Measurements from ENCODE around the gene MTUS2.

The MTUS2 gene

DNA sequence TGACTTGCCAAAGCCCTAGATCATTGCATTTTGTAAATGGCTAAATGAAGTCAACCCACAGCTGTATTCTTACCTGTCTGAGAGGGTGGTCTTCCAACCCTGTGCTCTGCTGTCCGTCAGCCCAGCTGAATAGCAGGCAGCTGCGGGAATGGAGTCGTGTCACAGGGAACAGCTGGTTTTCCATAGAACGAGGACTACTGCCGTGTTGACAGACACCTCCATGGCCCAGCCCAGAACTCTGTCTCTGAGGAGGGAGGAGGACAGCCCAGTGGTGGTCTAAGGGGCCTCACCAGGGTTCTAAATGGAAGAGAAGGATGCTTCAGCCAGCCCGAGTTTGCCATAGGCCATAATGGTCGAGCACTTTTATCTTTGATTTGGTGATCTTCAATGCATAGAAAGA is 664.7 kb downstream of the MTUS2 start:
- no peak for DNase-seq (ENCODE audit: low read depth)

GRCh38 chr13:29486551-29486950 is 666.4 kb downstream of the MTUS2 start:
- no peak for DNase-seq (ENCODE audit: low read depth)

GRCh38 chr13:29487466-29488454 is 667.6 kb downstream of the MTUS2 start:
- no peak for DNase-seq (ENCODE audit: low read depth)

DNA sequence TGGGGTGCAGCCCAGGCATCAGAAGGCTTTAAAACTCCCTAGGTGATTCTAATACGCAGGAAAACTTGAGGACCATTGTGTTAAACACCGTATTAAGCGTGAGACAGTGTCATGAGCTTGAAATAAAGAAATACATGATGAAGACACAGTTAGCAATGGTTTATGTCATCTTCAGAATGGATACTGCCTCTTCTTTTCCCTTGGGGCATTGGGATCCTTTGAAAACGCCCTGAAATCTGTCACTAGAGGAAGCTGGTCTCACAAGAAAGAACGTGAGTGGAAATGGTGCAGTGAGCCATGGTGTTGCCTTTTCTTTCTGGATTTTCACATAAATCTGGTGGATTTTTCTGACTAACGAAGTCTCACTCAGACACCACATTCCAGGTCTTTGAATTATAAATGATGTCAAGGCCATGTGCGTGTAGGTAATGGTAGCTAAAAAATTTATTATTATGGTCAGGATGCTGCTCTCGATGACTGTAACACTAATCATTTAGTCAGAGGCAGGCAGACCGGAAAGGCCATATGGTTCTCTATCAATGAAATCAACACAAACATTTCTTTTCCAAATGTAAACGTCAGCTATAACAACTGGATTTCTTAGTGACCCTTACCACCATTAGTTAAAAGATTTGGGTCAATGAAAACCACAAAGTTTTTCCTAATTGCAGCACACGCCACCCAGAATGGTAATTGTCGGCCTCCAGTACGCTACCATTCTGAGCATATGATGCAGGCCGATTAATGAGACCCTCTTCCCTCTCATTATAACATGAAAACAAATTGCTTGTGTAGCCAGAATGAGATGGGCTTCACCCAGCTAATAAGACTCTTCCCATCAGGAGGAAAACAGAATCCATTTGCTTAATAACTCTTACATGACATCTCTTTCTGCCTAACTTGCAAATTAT is 669.8 kb downstream of the MTUS2 start:
- DNase-seq (ENCODE audit: low read depth) = no peak

DNA sequence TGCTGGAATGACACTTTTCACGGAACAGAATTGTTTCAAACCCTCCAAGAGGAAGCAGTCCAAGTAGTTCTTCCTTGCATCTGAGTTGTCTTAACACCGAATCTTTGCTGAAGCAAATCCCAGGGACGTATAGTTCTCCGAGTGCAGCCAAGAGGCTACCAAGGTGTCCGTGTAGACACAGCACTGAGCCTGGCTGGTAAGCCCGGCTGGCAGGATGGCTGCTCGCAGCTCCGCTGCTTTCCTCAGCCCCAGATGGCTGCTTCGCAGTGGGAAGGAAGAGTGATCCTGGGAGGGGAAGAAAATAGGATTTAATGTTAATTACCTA is 670.4 kb downstream of the MTUS2 start:
- no peak for DNase-seq (ENCODE audit: low read depth)

DNA sequence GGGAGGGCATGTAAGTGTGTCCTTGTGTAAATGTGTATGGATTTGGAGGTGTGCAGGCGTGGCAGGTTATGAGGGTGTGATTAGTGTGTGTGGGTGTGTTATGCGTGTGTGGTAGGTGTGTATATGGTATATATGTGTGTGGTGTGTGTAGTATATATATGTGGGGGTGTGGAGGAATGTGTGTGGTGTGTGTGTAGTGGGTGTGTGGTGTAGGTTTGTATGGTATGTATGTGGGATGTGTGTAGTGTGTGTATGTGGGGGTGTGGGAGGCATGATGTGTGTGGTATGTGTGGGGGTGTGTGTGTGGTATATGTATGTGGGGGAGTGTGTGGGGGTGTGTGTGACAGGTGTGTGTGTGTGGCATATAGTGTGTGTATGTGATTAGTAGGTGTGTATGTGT is 671.1 kb downstream of the MTUS2 start:
- no peak for DNase-seq (ENCODE audit: low read depth)

- no peak for DNase-seq (ENCODE audit: low read depth)
Measured at GRCh38 chr13:29493796-29494195, 673.7 kb downstream of the MTUS2 start.

GRCh38 chr13:29494520-29494919 is 674.4 kb downstream of the MTUS2 start:
- DNase-seq (ENCODE audit: low read depth) = no peak

- peak; percentile 15 for DNase-seq (ENCODE audit: low read depth)
Measured at GRCh38 chr13:29496241-29496712, 676.1 kb downstream of the MTUS2 start.

GRCh38 chr13:29497137-29497654 is 677.1 kb downstream of the MTUS2 start:
- no peak for DNase-seq (ENCODE audit: low read depth)

DNA sequence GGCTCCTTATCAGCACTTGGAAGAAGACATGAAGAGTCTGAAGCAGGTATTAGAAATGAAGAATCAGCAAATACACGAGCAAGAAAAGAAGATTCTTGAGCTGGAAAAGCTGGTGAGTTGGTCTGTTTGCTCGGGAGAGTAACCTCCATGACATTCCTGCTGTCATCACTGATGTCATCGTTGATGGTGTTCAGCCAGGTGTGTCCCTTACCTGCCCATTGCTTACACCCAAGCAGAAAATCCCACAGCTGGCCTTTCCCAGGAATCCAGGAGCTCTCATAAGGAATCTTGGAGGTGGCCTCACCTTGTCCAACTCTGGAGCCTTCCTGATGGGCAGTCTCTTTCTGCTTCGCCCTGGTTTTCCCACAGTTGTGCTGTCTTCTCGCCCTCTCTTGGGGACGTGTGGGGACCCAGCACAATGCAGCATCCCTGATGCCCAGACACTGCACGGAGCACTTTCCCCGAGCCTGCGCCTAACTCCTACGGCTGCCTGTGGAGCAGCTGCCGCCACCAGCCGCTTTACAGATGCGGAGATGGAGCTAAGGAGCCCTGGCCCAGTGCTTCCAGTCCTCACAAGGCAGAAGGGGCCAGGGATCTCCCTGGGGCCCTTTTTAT is 678.4 kb downstream of the MTUS2 start:
- DNase-seq (ENCODE audit: low read depth) = no peak

- no peak for DNase-seq (ENCODE audit: low read depth)
Measured at GRCh38 chr13:29499506-29500165, 679.5 kb downstream of the MTUS2 start.

DNA sequence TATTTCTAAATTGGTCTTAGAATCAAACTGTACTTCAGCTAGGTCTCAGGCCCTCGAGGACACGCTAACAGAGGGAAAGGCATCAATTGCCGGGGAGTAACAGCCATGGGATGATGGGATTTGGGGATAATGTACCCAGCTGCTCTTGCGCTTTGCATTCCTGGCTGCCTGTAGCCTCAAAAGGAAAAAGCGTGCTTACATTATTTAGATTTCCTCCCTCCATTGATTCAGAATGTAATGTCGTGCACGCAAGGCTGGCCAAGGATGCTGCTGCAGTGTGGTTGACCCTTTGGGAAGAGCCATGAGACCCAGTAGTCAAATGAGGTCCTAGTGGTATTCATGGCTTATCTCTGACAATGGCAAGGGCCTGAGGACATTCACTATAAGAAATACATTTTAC is 680.2 kb downstream of the MTUS2 start:
- DNase-seq (ENCODE audit: low read depth) = no peak

DNA sequence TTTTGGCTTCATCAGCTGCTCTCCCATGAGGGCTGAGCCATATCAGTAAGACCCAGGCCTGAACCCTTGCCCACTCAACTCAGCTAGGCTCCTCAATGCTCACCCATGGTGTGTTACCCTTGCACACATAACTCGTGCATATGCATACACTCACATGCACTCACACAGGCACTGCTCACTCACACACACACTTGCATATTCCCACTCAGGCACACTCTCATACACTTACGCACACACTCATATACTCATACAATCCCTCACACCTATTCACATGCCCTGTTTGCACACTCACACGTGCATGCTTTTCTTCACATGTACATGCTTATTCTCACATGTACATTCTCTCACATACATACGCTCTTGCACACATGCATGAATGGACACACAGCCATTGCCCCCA is 681.5 kb downstream of the MTUS2 start:
- DNase-seq (ENCODE audit: low read depth) = no peak

DNA sequence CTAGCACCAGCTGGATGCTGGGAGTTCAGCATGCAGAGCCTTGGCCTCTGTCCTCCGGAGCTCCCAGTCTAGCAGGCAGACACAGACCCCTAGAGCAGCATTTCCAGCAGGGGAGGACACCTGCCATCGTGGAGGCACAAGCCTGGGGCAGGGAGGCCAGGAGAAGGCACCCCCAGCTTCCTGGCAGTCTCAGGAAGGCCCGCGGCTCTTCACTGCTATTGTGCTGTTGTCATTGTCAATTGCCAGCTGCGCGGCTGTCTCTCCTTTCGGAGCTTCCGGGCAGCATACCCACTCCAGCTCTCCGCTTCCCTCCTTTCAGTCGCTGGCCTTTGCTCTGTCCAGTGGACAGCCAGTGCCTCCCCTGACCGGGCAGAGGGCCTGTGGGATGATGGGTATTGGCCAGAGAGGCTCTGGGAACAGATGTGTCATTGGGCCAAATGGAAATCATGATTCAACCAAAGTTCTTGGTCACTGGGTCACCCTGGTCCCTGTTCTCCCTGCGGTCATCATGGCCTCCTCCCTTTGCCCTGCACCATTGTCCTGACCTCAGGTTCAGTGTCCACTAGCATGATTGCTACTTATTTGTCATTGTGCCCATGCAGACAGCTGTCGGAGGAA is 682.4 kb downstream of the MTUS2 start:
- no peak for DNase-seq (ENCODE audit: low read depth)

GRCh38 chr13:29503041-29503837 is 683.1 kb downstream of the MTUS2 start:
- DNase-seq (ENCODE audit: low read depth) = no peak

- no peak for DNase-seq (ENCODE audit: low read depth)
Measured at GRCh38 chr13:29504691-29505090, 684.6 kb downstream of the MTUS2 start.

- no peak for DNase-seq (ENCODE audit: low read depth)
Measured at GRCh38 chr13:29505511-29505910, 685.4 kb downstream of the MTUS2 start.

- no peak for DNase-seq (ENCODE audit: low read depth)
Measured at GRCh38 chr13:29505950-29506349, 685.8 kb downstream of the MTUS2 start.

DNA sequence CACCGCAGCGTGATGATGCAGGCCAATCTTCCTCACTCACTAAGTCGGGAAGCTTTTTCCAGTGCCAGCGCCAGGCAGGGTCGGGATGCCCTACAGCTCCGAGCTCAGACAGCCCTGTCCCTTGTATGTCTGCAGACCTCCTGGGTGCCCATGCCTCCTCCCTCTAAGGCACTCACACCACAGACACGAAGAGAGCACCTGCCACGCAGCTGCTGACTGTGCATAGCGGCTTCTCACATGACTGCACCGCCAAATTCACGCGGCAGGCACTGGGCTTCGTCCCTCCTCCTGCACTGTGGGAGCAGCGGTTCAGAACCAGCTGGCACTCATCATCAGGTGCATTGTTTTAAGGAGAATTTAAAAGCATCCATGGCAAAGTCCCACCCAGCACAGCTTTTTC is 687.2 kb downstream of the MTUS2 start:
- DNase-seq (ENCODE audit: low read depth) = no peak
